CD4-positive, alpha-beta T cell (primary cell): Measurements from ENCODE around the gene WNK2. TPM values are rescaled to one million over a fixed set of nuclear protein-coding genes. Genes with fewer than 3 reads are reported as not detected.
"Not testable (repeated sequence)": the region's sequence is repeated elsewhere in the genome, so short reads cannot be mapped to it uniquely, and the experiment has no call there.

ENCODE experiments used
- ATAC-seq: fragments of 200-7000 bp; cut with Tn5 transposase; one replicate; pipeline ENCODE4 v1.10.0; 2022; ENCODE audit warnings: mild to moderate bottlenecking; ENCODE audit not compliant: poor library complexity
- CTCF ChIA-PET: fragments of 350-600 bp; sonication (Branson Sonifier 250); formaldehyde crosslinking; loops from one replicate; lab custom pipeline; 2021; ENCODE audit warnings: antibody characterized with exemption, inconsistent platforms; lab: Charles Lee
- POLR2A ChIA-PET: fragments of 350-600 bp; sonication (Branson Sonifier 250); formaldehyde crosslinking; loops from one replicate; lab custom pipeline; 2021; ENCODE audit warnings: antibody characterized with exemption, inconsistent platforms; lab: Charles Lee
- DNase-seq, 14 experiments: peaks; one replicate each; pipeline ENCODE4 v3.0.0-alpha.2; 2013 to 2020; ENCODE audit warnings: mixed read lengths in 2 of 14
- H3K27ac ChIP-seq, 2 donors: one replicate each; pipeline versions ENCODE4 v1.5.1 to v1.7.0; 2013; ENCODE audit warnings: low read length in 2 of 2, low read depth in 1 of 2, mild to moderate bottlenecking in 1 of 2
- H3K27me3 ChIP-seq, 2 experiments: 1 replicate in 1 of 2; 2 replicates in 1 of 2; pipeline versions ENCODE4 v1.6.1 to v1.7.0; 2013; ENCODE audit warnings: low read length in 2 of 2, control low read depth in 1 of 2, mild to moderate bottlenecking in 1 of 2, moderate library complexity in 1 of 2; ENCODE audit not compliant: insufficient read depth in 2 of 2, control insufficient read depth in 1 of 2
- H3K36me3 ChIP-seq: one replicate; pipeline ENCODE4 v1.6.1; 2013; ENCODE audit warnings: low read length, control low read depth; ENCODE audit not compliant: insufficient read depth
- H3K4me1 ChIP-seq: one replicate; pipeline ENCODE4 v1.6.1; 2013; ENCODE audit warnings: low read length, control low read depth; ENCODE audit not compliant: insufficient read depth
- H3K4me3 ChIP-seq: one replicate; pipeline ENCODE4 v1.5.1; 2013; ENCODE audit warnings: mild to moderate bottlenecking, low read length, moderate library complexity
- H3K9me3 ChIP-seq, 2 experiments: 1 replicate in 1 of 2; 2 replicates in 1 of 2; pipeline versions ENCODE4 v1.6.1 to v1.7.0; 2013; ENCODE audit warnings: low read length in 2 of 2, mild to moderate bottlenecking in 2 of 2, control low read depth in 1 of 2, moderate library complexity in 1 of 2; ENCODE audit not compliant: control insufficient read depth in 1 of 2, insufficient read depth in 1 of 2
- H3K27ac Mint-ChIP-seq: one replicate; pipeline ENCODE4 v1.8.0; 2020; ENCODE audit warnings: mixed read lengths
- H3K27me3 Mint-ChIP-seq: one replicate; pipeline ENCODE4 v1.8.0; 2021; ENCODE audit warnings: mixed read lengths
- H3K36me3 Mint-ChIP-seq: one replicate; pipeline ENCODE4 v1.8.0; 2021; ENCODE audit warnings: low read depth, mixed read lengths
- H3K4me1 Mint-ChIP-seq: one replicate; pipeline ENCODE4 v1.8.0; 2021; ENCODE audit warnings: low read depth, mixed read lengths
- H3K4me3 Mint-ChIP-seq: one replicate; pipeline ENCODE4 v1.8.0; 2020; ENCODE audit warnings: mild to moderate bottlenecking, mixed read lengths
- H3K9me3 Mint-ChIP-seq: one replicate; pipeline ENCODE4 v1.8.0; 2020; ENCODE audit warnings: mixed read lengths
- intact Hi-C, 2 experiments: fragments of 100-400 bp; cut with DNase I in 1 of 2; cut with micrococcal nuclease in 1 of 2; formaldehyde crosslinking; loops; one replicate each; pipeline versions ENCODE4 v1.15.1 to v1.9.0; 2023 to 2025; cut with DNase I, micrococcal nuclease
- total RNA-seq, 174 experiments: library from RNA in 2 of 174; stranded (reverse) in 2 of 174; gene quantifications; one replicate each; pipeline ENCODE4 v1.2.3 and lab custom pipeline; 2021 to 2026
- TF ChIP-seq, protein P1 (sequence below): fragments of 200-600 bp; IDR thresholded peaks from one replicate; pipeline ENCODE4 v1.8.0; 2022; ENCODE audit warnings: antibody characterized with exemption, mild to moderate bottlenecking

The WNK2 gene
- total RNA-seq, 2 experiments from 2014 or later: 0.19 to 0.22 TPM

DNA sequence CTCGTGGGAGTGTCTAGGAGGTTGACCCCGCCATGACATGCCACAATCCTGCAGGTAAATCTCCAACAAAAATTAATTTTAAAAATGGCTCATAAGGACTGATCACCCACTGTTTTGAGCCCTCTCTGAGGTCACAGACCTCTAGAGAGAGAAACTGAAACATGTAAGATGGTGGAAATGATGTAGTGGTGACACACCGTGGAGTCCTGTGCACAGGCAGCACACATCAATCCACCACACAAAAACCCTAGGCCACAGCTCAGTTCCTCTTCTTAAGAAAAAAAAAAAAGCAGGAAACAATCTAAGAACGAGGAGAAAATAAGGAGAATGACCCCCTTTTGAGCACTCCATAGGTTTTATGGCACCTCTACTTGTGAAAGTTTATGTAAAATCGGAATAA lies 173.7 kb downstream of the WNK2 start:
- TF ChIP-seq, protein P1, sequence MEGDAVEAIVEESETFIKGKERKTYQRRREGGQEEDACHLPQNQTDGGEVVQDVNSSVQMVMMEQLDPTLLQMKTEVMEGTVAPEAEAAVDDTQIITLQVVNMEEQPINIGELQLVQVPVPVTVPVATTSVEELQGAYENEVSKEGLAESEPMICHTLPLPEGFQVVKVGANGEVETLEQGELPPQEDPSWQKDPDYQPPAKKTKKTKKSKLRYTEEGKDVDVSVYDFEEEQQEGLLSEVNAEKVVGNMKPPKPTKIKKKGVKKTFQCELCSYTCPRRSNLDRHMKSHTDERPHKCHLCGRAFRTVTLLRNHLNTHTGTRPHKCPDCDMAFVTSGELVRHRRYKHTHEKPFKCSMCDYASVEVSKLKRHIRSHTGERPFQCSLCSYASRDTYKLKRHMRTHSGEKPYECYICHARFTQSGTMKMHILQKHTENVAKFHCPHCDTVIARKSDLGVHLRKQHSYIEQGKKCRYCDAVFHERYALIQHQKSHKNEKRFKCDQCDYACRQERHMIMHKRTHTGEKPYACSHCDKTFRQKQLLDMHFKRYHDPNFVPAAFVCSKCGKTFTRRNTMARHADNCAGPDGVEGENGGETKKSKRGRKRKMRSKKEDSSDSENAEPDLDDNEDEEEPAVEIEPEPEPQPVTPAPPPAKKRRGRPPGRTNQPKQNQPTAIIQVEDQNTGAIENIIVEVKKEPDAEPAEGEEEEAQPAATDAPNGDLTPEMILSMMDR: no peak
- H3K9me3 ChIP-seq: peaks cover 12 to 16% of the 10 kb centered on the region in 2 experiments
- no peaks in the 10 kb centered on the region for H3K27me3 ChIP-seq
- intact Hi-C loops: no loop called here
- peaks cover 5% of the 10 kb centered on the region for H3K9me3 Mint-ChIP-seq
- H3K27ac ChIP-seq: no peak overlapping the region
- CTCF ChIA-PET: interaction anchor here (0.6 kb wide), 1 partner anchor 14 kb away, joined by 3 read pairs; no protein-coding TSS in a partner anchor
- no peaks in the 10 kb centered on the region for H3K4me1 Mint-ChIP-seq
- H3K27ac Mint-ChIP-seq: no peak overlapping the region
- ATAC-seq (no peak), DNase-seq (peak in 1 of 14 experiments; percentile 14)
- H3K4me1 ChIP-seq: no peaks in the 10 kb centered on the region
- H3K4me3 Mint-ChIP-seq: no peak overlapping the region
- peaks cover 9% of the 10 kb centered on the region for H3K36me3 Mint-ChIP-seq
- POLR2A ChIA-PET: no interaction called here
- H3K36me3 ChIP-seq: no peaks in the 10 kb centered on the region
- H3K27me3 Mint-ChIP-seq: no peaks in the 10 kb centered on the region
- no peak overlapping the region for H3K4me3 ChIP-seq

DNA sequence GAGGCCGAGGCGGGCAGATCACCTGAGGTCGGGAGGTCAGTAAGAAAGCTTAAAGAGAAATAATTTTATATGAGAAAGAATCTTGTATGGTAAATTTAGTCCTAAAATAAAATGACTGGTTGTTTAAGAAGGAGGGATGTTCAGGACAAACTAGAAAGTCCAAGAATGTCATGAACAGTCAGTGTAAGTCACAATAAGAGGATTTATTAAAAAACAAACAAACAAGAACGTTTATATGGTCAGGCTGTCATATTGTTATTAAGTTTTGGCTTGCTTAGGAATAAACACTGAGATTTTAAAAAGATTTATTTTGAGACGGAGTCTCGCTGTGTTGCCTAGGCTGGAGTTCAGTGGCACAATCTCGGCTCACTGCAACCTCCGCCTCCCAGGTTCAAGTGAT lies 176.0 kb downstream of the WNK2 start:
- DNase-seq, H3K27me3 ChIP-seq, H3K27ac ChIP-seq, H3K4me1 ChIP-seq, H3K36me3 Mint-ChIP-seq, H3K9me3 Mint-ChIP-seq, H3K36me3 ChIP-seq, intact Hi-C loops, POLR2A ChIA-PET, ATAC-seq, H3K27me3 Mint-ChIP-seq, H3K27ac Mint-ChIP-seq, H3K4me3 ChIP-seq, H3K4me3 Mint-ChIP-seq, CTCF ChIA-PET, H3K4me1 Mint-ChIP-seq: not testable (repeated sequence)
- peaks cover 12 to 18% of the 10 kb centered on the region in 2 experiments for H3K9me3 ChIP-seq

DNA sequence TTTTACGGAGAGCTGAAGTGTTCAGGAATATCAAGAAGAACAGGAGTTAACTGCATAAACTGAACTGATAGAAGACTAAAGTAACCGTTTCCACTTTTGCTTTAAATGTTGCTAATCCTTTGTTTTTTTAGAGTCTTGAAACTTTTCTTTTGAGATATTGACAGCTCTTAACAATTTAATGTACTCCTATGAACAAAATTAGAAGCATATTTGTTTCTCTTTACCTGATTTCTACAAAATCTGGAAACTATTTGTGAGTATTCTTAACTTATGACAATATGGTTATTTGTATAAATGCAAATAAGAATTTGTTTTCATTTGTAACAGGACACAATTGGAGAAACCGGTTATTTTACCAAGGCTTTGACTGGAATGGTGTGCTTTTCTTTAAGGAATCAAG lies 178.1 kb downstream of the WNK2 start:
- Histone ChIP-seq H3K36me3 (no peaks in the 10 kb centered on the region), H3K4me1 (no peaks in the 10 kb centered on the region), H3K27me3 (peaks cover 0 to 2% of the 10 kb centered on the region in 2 experiments), H3K27ac (no peak overlapping the region), H3K4me3 (no peak overlapping the region), H3K9me3 (peaks cover 12 to 25% of the 10 kb centered on the region in 2 experiments)
- Mint-ChIP-seq H3K4me3 (no peak overlapping the region), H3K27me3 (no peaks in the 10 kb centered on the region), H3K27ac (no peak overlapping the region), H3K9me3 (peaks cover 7% of the 10 kb centered on the region), H3K4me1 (no peaks in the 10 kb centered on the region), H3K36me3 (peaks cover 9% of the 10 kb centered on the region)
- TF ChIP-seq, protein P1: no peak
- DNase-seq (no peak), ATAC-seq (no peak)
- CTCF ChIA-PET: no interaction called here
- intact Hi-C loops: no loop called here
- POLR2A ChIA-PET: no interaction called here

DNA sequence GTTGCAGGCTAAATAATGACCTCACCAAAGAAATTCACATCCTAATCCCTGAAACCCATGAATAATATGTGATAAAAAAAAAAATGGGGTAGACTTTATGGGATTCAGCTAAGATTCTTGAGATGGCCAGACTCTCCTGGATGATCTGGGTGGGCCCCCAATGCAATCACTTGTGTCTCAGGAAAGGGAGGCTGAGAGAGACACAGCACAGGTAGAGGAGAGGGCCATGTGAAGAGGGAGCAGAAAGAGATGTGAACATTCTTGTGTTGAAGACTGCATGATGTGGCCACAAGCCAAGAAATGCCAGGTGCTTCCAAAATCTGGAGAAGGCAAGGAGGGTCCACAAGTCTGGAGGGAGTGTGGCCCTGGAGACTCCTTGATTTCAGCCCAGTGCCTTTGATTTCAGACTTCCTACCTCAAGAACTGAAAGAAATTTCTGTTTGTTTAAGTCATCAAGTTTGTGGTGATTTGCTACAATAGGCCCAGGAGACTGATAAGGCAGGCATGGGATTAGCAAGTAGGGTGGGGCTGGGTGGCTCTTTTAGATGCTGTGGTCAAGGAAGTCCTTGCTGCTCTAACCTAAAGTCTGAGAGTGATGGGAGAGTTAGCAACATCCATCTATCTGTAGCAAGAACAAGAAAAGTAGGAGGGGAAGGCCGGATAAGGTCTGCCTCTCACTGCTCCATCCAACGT lies 180.9 kb downstream of the WNK2 start:
- Histone ChIP-seq H3K27me3 (peaks cover 0 to 2% of the 10 kb centered on the region in 2 experiments), H3K27ac (no peak overlapping the region), H3K9me3 (peaks cover 12 to 22% of the 10 kb centered on the region in 2 experiments), H3K4me1 (no peaks in the 10 kb centered on the region), H3K36me3 (no peaks in the 10 kb centered on the region), H3K4me3 (no peak overlapping the region)
- DNase-seq (no peak), ATAC-seq (no peak)
- Mint-ChIP-seq H3K4me1 (no peaks in the 10 kb centered on the region), H3K27me3 (no peaks in the 10 kb centered on the region), H3K4me3 (no peak overlapping the region), H3K9me3 (peaks cover 7% of the 10 kb centered on the region), H3K36me3 (peaks cover 7% of the 10 kb centered on the region), H3K27ac (no peak overlapping the region)
- ChIA-PET CTCF (no interaction called here), POLR2A (no interaction called here)
- TF ChIP-seq, protein P1: no peak
- intact Hi-C loops: no loop called here
